H54 (cell line): ENCODE data around the gene EFNA2.
"Not testable (repeated sequence)": the region's sequence is repeated elsewhere in the genome, so short reads cannot be mapped to it uniquely, and the experiment has no call there.

ENCODE experiments used
- DNase-seq: peaks from one replicate; pipeline ENCODE4 v3.0.0; 2011; ENCODE audit warnings: low spot score, mixed read lengths; ENCODE audit not compliant: insufficient read length
- FAIRE-seq: peaks from 3 replicates; lab custom pipeline; 2011; peaks lifted over from hg19 to GRCh38; lab: Jason Lieb, UNC
- POLR2A ChIP-seq: IDR thresholded peaks from 2 replicates; pipeline ENCODE4 v1.6.1; 2011; ENCODE audit warnings: low read depth, mild to moderate bottlenecking, low read length

The EFNA2 gene

GRCh38 chr19:1244693-1245451, 40.8 kb upstream of the EFNA2 start:
- FAIRE-seq (no peak), DNase-seq (peak; percentile 74)
- TF ChIP-seq POLR2A: no peak

- DNase-seq (no peak), FAIRE-seq (no peak)
- no peak for TF ChIP-seq POLR2A
These were observed 40.0 kb upstream of the EFNA2 start for GRCh38 chr19:1245494-1246264.

GRCh38 chr19:1246265-1247087, 39.2 kb upstream of the EFNA2 start:
- not testable (repeated sequence) for DNase-seq, FAIRE-seq

- TF ChIP-seq POLR2A: no peak
- DNase-seq (peak; percentile 72), FAIRE-seq (no peak)
These were observed 37.9 kb upstream of the EFNA2 start for GRCh38 chr19:1247748-1248138.

GRCh38 chr19:1248139-1248785, 37.4 kb upstream of the EFNA2 start, which contains the start of gene MIDN:
TSS of gene MIDN (plus strand) at chr19:1248583. CDS start at chr19:1250297, 1,714 bp downstream.
- DNase-seq (peak; percentile 78), FAIRE-seq (no peak)
- TF ChIP-seq POLR2A: peak; percentile 90

GRCh38 chr19:1248786-1249297, 36.8 kb upstream of the EFNA2 start:
- TF ChIP-seq POLR2A: no peak
- peak; percentile 69 for DNase-seq
- no peak for FAIRE-seq

- TF ChIP-seq POLR2A: peak; percentile 97
- no peak for FAIRE-seq
- peak; percentile 79 for DNase-seq
These were observed 36.2 kb upstream of the EFNA2 start for GRCh38 chr19:1249298-1249989.

GRCh38 chr19:1249990-1250436, 35.7 kb upstream of the EFNA2 start:
- FAIRE-seq: no peak
- no peak for TF ChIP-seq POLR2A
- no peak for DNase-seq

GRCh38 chr19:1250437-1251260, 35.0 kb upstream of the EFNA2 start:
- no peak for TF ChIP-seq POLR2A
- FAIRE-seq (no peak), DNase-seq (no peak)

GRCh38 chr19:1251330-1252220, 34.1 kb upstream of the EFNA2 start:
- peak; percentile 60 for DNase-seq
- FAIRE-seq: no peak
- TF ChIP-seq POLR2A: no peak
